GM18519 (cell line): Measurements from ENCODE around the gene GPR142.

Experiments used
- ATAC-seq: cut with Tn5 transposase; IDR thresholded peaks from one replicate; pipeline ENCODE4 v1.9.1; 2021; ENCODE audit warnings: mild to moderate bottlenecking, moderate library complexity; ENCODE audit not compliant: unreplicated experiment, low FRiP score

The GPR142 gene

DNA sequence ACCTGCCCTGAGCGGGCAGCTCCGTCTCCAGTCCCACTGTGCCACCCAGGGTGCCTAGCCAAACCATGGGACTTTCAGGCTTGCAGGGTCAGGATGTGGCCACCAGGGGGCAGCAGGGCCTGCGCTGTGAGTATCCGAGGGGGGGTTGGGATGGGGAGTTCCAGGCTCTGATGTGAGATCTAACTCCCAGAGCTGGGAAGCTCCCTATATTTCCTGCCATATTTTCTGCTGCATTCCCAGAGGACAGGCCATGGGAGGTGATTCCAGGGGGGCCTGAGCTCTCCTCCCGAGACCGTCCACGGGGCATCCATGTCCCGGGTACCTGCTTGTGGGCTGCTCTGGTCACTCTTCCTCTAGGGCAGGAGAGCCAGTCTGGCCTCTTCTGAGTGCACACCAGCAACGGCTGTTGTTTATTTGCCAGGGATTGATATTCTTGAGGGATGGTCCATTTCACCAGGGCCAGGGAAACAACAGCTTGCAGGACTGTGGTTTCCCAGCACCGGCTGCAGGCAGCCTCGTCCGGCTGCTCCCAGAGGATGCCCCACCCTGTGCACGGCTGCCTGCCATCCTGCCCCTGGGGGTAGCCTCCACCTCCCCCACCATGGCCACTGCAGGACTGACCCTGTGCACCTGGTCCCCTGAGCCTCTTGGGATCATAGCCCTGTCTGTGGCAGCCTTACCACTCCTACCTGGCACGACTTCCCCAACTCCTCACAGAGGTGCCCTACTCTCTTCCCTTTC, 1.2 kb downstream of the GPR142 start:
- ATAC-seq: no peak

DNA sequence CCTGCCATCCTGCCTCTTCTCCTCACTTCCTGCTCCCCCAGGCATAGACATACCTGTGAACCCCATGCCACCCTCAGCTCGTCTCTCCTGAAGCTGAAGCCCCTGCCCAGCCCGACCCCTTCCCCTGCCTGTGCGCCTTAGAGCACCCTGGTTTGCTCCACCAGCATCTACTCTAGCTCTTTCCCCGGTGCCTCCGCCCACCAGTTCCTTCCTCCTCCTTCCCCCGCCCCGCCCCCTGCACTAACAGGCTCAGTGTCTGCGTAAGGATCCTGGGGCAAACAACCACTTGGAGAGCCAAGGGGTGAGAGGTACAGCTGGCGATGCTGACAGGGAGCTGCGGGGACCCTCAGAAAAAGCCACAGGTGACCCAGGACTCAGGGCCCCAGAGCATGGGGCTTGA, 1.9 kb downstream of the GPR142 start:
- ATAC-seq: no peak

GRCh38 chr17:74369665-74370490, 2.6 kb downstream of the GPR142 start:
- ATAC-seq: no peak

GRCh38 chr17:74371653-74372147, 4.4 kb downstream of the GPR142 start:
- ATAC-seq: no peak

- no peak for ATAC-seq
Measured at GRCh38 chr17:74372426-74372825, 5.1 kb downstream of the GPR142 start.

GRCh38 chr17:74373838-74374606, 6.7 kb downstream of the GPR142 start:
- ATAC-seq: no peak

- no peak for ATAC-seq
Measured at GRCh38 chr17:74374858-74375257, 7.6 kb downstream of the GPR142 start.

DNA sequence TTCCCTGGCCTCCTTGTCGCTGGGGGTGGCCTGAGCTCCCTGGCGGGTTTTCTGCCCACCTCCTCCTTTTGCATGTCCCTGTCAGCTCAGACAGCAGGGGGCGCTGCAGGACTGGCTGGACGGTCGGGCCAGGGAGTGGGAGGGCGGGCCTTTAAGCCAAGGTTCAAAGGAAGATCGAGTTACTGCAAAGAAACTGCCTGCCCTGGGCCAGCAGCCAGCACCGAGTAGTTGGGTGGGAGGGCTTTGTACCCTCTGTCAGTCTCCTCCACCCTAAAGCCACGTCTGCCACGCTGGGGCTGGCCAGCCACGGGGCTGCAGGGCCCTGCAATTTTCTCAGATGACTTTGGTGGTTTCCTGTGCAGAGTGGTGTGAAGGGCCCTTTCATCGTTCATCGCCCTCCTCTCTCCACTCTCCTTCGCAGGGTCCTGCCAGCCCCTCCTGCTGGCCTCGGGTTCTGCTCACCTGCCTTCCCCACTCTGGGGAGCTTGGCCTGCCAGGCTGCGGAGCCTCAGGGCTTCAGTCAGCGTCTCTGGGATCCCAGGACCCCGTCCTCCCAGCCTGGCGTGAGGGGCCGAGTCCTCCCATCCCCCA, 12.3 kb downstream of the GPR142 start:
- ATAC-seq: no peak

- ATAC-seq: no peak
Measured at GRCh38 chr17:74380086-74380958, 13.0 kb downstream of the GPR142 start.

GRCh38 chr17:74380959-74381808, 13.9 kb downstream of the GPR142 start:
- no peak for ATAC-seq

DNA sequence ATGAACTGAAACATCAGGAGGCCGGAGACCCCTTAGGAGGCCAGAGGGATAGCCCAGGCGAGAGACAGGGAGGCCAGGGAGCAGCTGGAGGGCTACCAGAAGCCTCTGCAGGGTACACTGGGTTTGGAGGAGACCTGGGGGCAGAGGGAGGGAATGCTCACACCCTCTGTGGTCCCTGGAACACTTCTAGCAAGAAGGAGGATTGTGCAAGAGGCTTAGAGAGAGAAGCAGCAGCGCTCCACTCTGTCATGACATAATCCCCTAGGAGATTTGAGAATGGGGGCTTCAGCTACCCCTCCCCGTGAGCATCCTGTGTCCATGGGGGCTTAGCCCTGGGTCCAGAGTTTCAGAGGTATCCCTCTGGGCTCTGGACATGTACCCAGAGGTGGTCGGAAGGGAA, 15.8 kb downstream of the GPR142 start:
- no peak for ATAC-seq

DNA sequence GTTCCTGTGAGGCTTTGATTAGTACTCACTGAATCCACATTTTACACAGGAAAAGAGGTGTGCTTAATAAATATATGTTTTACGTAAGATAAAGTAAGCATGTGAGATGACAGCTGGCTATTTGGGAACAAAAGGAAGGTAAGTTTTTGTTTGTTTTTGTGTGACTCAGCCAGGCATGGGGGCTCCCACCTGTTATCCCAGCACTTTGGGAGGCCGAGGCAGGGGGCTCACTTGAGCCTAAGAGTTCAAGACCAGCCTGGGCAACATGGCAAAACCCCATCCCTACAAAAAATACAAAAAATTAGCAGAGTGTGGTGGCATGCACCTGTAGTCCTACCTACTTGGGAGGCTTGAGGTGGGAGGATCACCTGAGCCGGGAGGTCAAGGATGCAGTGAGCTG, 17.9 kb downstream of the GPR142 start:
- no peak for ATAC-seq

DNA sequence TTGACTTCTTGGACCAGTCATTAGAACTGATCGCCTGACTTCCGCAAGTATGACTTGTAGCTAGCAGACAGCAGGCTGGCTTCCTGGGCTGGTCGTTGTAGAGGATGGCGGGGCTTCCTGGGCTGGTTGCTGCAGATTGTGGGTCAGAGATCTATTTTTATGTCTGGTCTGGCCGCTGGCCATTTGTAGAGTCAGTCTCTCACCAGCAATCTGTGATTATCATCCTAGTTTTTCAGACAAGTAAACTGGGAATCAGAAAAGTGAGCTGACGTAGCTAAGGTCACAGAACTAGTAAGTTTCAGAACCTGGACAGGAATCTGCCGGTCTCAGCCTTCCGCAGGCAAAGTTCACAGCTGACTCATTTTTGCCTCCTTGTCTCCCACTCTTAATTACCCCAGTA, 19.1 kb downstream of the GPR142 start:
- ATAC-seq: no peak

DNA sequence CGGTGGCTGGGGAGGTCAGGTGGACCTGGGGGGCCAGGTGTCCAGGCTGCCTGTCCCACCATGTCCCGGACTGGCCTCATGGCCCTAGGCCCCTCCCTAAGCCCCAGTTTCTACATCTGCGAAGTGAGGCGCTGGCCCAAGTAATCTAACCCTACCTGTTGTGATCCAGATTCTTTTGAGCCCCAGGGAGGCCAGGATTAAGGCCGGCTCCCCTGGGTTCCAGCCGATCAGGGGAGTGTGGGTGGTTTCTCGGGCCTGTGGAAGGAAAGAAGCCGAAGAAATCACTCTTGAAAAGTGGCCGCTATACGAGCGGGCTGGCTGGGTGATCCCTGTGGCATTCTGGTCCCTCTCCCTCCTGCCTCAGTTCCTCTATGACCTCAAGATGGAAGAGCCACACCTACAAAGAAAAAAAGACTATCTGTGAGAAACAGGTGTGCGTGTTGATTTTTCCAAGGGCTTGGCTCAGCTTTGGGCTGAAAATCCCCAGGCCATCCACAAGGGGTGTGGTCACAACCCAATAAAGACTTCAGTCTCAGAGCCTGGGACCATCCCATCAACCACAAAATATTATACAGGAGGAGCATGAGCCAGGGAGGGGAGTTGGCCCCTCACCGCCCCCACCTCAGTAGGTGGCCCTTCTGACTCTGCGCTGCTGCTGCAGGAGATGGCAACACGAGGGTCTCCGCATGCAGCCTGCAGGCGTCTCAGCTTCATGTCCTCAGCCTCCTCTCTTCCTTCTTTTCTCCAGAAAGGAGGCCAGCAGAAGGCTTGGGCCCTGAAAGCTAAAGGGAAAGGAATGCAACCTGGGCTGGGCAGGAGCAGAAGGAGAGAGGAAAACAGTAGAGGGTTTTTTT, 20.3 kb downstream of the GPR142 start:
- ATAC-seq: no peak

DNA sequence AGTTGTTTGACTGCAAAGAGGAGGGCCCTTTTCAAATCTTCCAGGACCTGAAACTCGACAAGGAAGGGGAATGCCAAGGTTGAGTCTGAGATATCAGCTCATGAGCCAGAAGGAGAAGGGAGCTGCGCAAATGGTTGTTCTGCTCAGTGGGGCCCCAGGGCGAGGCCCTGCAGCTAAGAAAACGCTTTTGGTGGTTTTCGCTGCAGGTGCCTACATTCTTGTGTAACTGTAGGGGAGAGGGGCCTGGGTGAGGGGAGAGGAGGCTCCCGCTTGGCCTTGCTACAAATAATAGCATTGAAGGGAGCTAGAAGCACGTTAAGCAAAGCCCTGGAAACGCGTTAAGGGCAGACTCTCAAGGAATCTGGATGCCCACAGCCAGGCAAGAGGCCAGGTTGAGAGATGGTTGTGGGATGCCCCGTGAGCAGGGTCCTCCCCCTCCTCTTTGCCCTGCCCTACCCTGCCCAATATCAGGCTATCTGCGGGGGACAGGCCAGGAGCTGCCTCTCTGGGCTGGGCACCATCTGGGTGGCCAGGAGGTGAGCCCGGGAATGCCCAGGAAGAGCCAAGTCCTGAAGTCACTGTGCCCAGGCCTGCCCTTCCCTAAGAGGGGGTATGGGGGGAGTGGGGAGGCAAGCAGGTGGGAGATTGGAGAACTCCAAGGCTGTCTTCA, 21.9 kb downstream of the GPR142 start:
- ATAC-seq: no peak

DNA sequence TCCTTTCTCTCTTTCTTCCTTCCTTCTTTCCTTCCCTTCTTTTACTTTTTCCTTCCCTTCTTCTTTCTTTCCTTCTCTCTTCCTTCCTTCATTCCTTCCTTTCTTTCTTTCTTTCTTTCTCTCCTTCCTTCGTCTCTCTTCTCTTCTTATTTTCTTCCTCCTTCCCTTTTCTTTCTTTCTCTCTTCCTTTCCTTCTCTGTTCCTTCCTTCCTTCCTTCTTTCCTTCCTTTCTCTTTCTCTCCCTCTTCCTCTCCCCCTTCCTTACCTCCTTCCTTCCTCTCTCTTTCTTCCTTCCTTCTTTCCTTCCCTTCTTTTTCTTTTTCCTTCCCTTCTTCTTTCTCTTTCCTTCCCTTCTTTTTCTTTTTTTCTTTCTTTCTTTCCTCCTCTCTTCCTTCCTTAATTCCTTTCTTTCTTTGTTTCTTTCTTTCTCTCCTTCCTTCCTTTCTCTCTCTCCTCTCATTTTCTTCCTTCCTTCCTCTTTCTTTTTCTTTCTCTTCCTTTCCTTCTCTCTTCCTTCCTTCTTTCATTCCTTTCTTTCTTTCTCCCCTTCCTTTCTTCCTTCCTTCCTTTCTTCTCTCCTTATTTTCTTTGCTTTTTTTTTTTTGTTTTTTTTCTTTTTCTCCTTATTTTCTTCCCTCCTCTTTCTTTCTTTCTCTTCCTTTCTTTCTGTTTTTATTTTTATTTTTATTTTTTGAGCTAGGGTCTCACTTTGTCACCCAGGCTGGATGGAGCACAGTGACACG, 22.8 kb downstream of the GPR142 start:
- no peak for ATAC-seq
